ENCODE results near the gene TCAIM.

The TCAIM gene, protein sequence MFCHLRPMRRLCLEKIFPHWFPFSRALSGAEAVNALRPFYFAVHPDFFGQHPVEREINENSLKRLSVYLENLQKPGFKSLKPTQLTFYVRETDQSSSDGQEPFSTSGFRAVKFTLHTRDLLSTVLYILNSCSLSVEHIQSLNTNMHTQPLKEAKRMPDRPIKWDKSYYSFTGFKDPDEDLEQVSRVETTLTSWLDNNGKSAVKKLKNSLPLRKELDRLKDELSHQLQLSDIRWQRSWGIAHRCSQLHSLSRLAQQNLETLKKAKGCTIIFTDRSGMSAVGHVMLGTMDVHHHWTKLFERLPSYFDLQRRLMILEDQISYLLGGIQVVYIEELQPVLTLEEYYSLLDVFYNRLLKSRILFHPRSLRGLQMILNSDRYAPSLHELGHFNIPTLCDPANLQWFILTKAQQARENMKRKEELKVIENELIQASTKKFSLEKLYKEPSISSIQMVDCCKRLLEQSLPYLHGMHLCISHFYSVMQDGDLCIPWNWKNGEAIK

DNA sequence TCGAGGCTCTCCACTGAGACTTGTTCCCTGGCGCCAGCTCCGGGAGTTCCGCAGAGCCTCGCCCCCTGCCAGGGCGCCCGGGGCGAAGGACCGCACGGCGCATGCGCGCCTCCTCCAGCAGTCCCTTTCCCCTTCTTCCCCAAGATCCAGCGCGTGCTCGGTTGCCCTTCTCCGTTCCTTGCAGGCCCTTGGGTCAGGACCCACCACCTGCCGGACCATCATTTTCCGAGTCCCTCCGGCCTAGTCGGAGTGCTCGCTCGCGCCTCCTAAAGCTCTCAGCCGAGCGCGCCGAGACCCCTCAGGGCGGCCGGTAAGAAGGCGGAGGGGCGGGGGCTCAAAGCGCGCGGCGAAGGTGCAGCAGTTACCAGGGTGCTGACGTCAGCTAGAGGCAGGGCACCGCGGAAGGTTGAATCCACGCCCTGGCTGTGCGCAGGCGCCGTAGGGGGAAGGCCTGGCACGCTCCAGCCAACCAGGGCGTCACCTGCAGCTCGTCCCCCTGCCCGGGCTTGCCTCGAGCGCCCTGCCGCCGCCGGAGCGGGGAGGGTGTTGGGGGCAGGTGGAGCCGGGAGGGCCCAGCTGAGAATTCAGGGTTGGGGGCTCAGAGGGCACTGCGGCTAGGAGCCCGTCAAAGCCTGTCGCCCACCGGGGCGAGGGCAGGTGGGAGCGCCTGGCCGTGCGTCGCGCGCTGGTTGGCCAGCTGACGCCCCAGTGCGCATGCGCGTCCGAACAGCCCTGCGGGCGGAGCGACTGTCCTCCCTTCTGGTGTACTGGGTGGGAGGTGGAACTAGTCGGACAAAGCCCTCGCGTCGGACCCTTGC lies at the start of gene TCAIM:
Gene TCAIM (plus strand): TSS at position 757 of the 818 bp plus-strand sequence. CDS start 16,017 bp downstream, outside the sequence.
- peak; percentile 93 to 95 for DNase-seq

DNA sequence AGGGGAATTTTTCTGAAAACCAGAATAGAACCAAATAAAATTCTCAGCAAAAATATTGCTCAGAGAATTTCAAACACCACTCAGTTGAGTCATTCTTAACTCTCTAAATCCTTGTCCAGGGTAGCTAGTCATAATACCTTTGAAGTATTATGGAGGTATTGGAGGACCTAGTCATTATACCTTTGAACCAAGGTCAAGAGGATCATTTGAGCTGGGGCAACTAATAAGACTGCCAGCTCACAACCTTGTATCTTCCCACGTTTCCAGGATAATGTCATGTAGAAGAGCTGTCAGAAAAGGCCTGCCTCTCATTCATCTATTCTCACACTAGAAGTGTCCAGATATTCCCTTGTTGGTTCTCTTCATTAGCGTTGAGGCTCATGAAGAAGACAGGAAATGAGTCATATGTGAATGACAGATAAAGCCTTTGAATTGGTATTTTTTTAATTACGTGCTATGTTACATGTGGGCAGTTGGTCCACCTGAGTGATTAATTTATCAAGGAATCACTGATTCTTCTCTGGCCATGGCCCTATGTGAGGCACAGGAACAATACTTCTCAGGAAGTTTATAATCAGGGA lies 48.6 kb upstream of the TCAIM start:
- no peak for DNase-seq

DNA sequence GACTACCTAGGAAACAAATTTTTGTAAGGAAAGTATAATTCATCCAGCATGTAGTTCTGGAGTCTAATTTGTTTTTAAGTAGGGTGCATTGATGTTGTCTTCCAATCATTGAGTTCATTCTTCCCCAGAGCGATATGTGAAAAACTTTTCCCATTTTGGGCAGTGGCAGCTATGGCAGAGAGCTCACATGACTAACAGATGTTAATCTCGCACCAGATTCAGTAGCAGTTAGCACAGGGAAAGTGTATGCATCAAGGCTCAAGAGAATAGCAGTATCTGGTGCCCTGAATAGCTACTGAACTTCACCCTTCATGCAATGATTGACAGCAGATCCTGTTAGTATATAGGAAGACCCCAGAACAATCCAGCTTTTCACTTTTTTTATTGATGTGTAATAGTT lies 46.3 kb upstream of the TCAIM start:
- no peak for DNase-seq

DNA sequence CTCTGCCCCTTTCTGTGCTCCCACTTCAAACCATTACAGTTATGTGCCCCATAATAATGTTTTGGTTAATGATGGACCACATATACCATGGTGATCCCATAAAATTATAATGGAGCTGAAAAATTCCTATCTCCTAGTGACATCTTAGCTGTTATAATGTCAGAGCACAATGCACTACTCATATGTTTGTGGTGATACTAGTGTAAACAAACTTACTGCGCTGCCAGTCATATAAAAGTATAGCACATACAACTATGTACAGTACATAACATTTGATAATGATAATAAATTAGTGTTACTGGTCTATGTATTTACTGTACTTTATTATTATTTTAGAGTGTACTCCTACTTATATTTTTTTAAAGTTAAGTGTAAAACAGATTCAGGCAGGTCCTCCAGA lies 45.6 kb upstream of the TCAIM start:
- DNase-seq: no peak

DNA sequence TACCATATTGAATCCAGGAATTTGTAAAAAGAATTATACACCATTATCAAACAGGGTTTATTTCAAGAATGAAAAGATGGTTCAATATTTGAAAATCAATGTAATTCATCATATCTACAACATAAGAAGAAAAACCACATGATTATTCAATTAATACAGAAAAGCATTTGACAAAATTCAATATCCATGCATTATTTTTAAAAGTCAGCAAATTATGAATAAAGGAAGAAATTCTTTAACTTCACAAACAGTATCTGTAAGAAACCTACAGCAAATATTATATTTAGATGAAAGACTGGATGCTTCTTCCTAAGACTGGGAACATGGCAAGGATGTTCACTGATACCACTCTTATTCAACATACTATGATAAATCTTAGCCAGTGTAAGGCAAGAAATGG lies 41.3 kb upstream of the TCAIM start:
- DNase-seq: no peak

DNA sequence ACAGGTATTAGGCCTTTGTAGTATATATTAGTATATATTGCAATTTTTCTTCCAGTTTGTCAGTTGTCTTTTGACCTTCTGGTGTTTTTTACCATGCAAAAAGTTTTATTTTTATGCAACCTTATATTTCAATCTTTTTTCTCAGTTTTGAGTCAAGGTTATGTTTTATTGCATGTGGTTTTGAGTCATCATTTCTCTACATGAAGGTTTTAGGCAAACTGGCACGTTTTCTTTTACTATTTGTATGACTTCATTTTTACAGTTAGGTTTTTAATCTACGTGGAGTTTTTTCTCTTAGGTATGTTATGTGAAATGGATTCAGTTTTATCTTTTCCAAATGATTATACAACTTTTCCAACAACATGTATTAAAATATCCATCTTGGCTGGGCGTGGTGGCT lies 36.8 kb upstream of the TCAIM start:
- DNase-seq: no peak

DNA sequence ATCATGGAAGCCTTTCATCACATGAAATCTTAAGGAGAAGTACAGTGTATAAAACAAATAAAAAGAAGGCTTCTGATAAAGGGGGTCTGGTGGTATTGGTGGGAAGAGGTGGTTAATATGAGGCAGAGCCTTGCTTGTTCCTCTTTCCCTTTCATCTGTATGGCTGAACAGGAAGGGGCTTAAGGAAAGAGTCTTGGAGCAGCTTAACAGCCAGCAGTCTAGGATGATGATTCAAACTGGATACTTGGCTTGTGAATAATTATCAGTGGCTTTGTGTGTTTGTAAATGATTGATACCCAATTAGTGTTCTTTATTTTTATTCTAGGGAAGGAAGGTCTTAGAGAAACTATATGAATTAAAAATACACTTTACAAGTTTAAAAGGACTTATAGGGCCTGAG lies 29.1 kb upstream of the TCAIM start:
- no peak for DNase-seq

DNA sequence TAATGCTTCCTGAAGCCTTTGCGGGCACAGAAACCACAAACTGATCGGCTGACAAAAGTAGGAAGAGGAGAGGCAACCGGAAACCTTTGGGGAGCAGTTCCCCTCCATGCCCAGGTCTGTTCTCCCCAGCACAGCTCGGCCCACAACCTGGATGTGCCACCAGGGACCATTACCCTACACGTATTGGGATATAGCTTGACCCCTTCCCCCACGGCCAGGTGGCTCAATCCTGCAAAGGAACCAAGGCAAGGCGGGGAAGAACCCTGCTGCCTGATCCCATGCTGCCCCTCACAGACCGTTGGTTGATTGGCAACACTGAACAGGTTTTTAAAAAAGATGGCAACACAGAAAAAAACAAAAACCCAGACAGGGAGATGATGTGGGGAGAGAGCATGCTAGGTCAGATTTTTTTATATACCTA lies 19.7 kb upstream of the TCAIM start:
- DNase-seq: no peak

DNA sequence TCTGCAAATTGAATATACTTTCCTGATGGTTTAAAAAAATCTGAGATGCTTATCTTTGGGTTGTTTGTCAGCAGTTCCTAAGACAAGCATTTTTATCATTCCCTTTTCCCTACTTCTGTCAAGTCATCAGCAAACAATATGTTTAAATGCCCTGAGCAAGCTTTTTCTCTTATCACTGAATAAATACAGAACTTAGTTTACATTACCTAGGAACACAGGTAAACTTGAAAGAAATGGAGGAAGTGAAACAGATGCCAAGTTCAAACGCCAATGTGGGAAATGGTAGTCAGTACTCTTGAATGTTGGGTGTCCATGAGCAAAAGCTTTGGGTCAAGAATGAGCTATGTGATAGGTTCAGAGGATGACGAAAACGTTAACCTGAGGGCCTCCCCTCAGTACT lies 17.2 kb upstream of the TCAIM start:
- no peak for DNase-seq

DNA sequence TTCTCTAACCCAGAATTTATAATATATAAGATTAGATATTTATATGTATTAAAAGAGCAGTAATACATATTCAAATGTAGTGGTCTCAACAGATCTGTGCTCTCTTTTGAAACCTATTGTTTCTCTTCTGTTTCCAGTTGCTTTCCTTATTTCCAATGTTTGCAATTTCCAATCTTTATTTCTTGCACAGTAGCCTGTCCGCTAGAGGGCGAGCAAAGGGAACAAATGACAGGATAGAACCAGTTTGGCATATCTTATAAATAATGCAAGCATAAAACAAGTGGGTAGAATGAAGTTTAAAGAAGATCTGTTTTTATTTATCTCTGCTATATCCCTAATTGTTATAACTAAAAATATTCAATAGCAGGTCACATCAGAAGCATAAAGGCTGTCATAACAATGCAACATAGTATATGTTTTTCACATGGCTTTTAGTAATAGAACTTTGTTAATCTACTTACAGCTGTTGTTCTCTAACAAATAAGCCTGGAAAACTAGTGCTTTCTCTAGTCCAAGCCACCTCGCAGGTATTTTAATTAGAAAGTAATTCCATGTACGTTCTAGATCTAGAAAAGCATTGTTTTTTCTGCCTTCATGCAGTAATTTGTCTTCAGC lies 15.1 kb upstream of the TCAIM start:
- peak; percentile 38 to 56 for DNase-seq

DNA sequence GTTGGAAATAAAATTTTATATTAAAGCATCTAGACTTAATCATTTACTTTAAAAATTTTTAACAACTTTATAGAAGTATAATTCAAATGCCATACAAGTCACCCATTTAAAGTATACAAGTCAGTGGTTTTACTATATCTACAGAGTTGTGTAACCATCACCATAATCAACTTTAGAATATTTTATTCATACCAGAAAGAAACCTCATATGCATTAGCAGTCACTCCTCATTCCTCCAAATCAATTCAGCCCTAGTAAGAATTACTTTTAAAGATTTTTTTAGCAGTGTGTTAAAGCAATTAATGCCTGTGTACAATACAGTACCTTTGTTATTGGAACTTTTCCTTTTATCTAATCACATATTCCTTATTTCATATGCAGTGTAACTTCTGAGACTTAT lies 14.0 kb upstream of the TCAIM start:
- no peak for DNase-seq

DNA sequence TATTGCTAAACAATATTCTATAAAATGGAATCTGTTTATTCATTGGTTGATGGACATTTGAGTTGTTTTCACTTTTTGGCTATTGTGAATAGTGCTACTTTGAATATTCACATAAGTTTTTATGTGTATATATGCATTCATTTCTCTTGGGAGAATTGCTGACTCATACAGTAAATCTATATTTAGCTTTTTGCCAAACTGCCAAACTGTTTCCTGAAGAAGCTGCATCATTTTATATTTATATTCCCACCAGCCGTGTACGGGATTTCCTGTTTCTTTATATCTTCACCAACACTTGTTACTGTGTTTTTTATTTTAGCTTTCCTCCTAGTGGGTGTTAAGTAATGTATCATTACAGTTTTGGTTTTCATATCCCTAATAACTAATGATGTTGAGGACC lies 12.5 kb upstream of the TCAIM start:
- no peak for DNase-seq

DNA sequence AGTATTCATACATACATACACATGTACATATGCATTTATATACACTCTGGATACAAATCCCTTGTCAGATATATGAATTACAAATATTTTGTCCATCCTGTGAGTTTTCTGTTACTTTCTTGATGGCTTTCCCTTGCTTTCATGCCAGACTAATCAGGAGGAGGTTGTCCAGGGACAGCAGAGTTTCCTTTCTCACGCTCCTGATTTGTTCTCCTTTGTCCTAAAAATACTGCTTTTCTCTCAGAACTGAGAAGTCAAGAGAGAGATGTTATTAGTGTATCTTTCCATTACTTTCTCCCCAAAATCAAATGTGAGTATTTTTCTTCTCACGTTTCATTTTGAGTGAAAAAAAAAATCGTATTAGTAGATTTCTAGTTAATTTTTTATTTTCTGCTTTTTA lies 12.1 kb upstream of the TCAIM start:
- no peak for DNase-seq

DNA sequence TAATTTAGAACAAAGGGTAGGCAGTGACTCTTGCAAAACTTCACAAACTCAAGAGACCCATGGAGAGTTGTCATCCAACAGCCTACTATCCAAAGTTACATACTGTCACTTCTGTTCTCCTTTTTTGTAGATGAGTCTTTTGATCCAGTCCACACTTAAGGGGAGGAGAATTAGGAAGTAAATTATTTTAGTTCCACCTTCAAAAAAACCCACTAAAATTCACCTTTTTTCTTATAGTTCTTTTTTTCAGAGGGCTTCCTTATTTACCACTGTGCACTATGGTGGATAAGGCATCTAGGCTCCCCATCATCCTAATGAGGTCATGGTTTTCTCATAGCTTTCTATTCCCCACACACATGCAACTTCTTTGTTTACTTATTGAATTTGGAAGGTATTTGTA lies 8.6 kb upstream of the TCAIM start:
- no peak for DNase-seq

DNA sequence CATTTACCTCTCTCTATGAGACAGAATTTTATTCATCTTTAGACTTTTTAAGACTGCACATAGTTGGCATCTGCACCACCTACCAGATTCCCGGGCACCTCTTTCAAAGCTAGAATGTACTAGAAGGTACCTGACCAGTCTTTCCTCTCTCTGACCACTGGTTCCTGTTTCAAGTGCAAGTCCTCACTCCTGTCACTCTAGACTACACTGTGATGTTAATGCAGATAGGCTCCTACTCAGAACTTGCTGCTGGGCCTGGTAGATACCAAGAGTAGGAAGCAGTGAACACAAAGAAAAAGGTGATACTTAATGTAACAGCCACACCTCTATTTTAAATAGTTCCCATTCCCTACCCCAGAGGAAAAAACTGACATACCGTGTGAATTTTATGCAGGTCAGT lies 8.1 kb upstream of the TCAIM start:
- no peak for DNase-seq

DNA sequence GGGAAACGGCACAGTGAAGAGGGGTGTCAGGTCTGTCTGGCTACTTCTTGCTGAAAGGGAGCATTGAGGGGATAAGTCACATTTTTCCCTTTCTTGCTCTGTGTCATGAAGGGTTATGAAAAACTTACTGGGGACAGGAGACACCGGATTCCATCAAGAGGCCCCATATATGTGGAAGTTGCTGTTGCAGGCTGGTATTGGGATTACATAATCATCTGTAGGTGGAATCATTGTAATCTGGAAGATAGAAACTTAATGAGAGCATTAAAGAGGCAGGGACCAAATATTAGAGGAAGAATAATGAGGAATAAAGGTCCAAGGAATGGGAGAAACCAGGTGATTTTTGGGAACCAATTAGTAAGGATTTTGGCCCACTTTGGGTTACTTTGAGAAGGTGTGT lies 4.2 kb upstream of the TCAIM start:
- no peak for DNase-seq

DNA sequence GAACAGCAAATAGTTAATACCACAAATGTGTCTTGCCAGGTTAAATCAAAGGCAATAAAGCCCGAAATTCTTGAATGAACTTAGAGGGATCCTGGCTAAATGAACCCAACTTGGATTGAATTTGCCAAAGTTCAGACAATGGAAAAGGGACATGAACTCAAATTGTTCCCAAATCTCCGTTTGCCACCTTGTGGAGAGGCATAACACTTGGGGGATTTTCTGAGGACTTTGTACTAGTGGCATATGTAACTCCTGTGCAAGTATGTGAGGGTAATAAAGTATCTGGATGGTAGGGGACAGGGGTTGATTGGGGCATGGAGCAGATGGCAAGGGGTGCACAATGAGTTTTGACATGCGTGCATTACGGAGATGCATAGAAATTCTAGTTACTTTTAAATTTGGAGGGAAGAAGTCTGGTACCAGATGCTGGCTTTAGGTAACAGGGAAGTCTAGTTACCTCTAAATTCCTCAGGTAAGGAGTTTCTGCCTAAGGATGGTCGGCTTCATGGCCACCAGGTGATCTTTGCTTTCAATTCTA lies 1.2 kb upstream of the TCAIM start:
- DNase-seq: no peak

DNA sequence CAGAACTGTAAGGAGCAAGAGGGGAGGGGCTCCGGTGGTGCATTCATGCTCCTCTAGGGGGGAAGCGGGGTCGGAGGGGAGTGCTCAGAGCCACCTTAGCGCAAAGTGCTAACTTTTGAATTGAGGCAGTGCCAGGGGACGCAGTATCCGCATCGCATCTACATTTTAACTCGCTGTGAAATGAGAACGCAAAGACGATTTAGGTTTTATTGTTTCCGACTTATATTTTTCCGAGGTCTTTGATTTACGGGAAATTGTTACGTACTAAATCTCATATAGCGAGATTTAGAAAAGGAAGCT lies 212 bp downstream of the TCAIM start:
- no peak for DNase-seq

DNA sequence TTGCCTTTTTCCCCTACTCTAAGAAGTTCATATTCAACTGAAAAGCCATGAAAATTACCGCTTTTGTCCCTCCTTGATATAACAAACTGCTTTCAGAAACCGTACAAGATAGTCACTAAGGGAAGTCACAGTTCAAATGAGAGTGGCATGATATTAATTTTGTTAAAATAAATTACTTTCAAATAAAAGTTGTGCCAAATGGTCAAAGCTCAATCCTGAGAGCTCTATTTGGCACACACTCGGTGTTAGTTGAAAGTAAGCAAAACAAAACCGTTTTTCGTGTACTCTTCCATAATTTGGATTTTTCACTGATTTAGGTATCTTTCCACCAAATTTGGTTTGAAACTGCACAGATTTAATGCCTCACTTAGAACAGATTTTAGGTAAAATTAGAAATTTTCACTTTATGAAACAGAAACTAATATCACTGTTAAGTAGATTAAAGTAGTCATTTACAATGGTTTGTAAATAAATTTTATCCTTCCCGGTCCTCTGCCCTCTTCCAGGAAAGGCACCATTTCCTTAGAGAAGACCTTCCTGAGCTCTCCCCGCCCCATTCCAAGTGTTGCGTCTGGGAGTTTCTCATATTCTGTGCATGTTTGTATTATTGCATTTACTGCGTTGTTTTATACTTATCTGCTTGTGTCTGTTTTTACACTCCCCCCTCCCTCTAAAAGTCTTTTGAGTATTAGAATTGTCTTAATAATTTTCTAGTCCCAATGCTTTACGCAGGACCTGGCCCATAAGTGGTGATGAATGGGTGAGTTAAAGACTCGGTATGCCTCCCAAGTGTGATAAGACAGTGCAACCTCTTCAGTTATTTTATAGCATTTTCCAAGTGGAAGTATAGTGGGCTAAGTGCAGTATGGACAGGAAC lies 853 bp downstream of the TCAIM start:
- no peak for DNase-seq

DNA sequence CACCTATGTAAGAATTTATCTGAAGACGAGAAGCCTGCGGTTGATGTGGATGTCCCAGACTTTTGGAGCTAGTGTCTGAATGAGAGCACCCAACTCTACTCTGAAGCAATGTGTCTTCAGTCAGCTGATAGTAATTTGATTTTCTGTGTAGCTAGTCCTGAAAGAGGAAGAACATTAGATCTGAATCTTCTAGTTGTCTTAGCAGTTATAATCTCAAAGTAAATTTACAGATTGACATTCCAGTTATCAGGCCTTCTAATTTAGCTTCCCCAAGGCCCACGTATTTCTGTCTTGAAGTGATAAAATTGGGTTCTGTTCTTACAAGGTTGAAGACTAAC lies 1.5 kb downstream of the TCAIM start:
- DNase-seq: no peak

DNA sequence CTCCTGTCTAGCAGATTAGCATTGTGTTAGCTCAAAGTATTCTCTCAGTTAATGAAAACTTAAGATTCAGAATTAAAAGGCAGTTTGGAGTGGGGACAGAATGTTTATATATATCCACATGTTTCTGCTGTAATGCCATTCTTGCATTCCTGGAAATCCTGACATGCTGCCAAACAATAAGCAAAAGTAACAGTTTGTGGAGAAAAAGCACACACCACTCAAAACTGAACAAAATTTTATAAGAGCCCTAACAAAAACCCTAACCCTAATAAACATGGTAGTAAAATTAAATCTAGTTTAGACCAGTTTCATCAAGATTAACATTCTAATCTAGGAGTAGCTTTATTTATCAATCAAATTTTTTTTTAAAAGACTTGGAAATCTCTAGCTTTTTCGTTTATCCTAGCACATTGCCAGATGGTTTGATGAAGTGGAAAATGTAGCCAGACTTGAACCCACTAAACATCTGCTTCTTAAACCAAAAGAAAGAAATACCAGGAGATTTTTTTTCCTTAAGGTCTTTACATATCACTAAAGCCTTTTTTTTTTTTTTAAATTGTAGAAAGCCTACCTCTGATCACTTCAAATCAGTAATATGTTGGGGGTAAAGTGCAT lies 3.7 kb downstream of the TCAIM start:
- DNase-seq: no peak

DNA sequence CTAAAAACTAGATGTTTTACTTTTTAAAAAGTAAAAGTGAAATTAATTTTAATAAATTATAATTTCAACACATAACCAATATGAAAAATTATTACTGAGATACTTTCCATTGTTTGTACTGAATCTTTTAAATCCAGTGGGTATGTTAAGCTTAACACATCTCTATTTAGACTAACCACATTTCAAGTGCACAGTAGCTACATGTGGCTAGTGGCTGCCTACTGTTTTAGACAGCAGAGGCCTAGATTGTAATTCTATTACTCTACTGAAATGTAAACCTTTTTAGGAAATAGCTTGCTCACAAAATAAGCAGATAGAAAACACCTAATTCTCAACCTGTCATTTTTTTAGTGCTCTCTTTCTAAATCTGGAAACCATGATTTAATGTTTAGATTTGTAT lies 4.9 kb downstream of the TCAIM start:
- DNase-seq: no peak
